ENCODE measurements around the gene ZDHHC14. TPM values are rescaled to one million over a fixed set of nuclear protein-coding genes. Genes with fewer than 3 reads are reported as not detected.

The ZDHHC14 gene
- total RNA-seq, 1 donor from 2014 or later: 14.5 TPM

DNA sequence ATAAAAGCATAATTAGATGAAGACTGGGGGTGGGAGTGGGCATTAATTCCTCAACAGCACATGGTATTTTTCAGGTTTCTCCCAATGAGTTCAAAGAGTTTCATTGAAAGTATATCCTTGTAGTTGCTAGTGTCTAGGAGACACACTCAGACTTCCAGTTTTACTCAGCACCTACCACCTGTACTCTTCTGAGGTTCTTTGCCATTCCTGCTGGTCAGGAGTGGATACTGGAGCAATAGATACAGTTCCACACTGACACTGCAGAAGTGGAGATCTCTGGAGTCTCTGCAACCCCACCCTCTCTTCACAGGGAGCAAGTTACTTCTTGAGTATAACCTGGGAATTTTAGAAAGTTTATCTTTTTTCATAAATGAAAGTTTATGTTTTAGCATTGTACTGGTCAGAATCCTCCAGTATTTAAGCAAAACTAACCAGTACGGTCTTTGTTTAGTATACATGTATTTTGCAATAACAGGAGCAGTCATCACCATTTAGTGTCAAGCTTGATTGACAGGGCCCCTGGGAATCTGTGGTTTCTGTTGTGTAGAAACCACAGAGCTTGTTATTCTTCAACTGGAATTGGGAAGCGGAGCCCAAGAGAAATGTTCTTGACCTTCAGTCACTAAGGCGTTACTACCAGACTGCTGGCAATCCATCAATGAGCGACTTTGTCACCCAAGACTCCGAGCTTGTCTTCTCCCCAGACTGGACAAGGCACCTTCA lies 148.1 kb downstream of the ZDHHC14 start:
- no peak overlapping the region for H3K4me3 ChIP-seq
- no peak overlapping the region for H3K27ac ChIP-seq
- no peaks in the 10 kb centered on the region for H3K27me3 ChIP-seq
- no peak for DNase-seq (ENCODE audit: low spot score in 2 of 2)
- H3K4me1 ChIP-seq: peaks cover 4 to 11% of the 10 kb centered on the region in 2 donors
- H3K9me3 ChIP-seq: no peaks in the 10 kb centered on the region
- H3K36me3 ChIP-seq: no peaks in the 10 kb centered on the region
- intact Hi-C loops (cut with DNase I): no loop called here
- TF ChIP-seq, protein P1, sequence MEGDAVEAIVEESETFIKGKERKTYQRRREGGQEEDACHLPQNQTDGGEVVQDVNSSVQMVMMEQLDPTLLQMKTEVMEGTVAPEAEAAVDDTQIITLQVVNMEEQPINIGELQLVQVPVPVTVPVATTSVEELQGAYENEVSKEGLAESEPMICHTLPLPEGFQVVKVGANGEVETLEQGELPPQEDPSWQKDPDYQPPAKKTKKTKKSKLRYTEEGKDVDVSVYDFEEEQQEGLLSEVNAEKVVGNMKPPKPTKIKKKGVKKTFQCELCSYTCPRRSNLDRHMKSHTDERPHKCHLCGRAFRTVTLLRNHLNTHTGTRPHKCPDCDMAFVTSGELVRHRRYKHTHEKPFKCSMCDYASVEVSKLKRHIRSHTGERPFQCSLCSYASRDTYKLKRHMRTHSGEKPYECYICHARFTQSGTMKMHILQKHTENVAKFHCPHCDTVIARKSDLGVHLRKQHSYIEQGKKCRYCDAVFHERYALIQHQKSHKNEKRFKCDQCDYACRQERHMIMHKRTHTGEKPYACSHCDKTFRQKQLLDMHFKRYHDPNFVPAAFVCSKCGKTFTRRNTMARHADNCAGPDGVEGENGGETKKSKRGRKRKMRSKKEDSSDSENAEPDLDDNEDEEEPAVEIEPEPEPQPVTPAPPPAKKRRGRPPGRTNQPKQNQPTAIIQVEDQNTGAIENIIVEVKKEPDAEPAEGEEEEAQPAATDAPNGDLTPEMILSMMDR (IDR thresholded peaks at IDR 0.05): no peak

DNA sequence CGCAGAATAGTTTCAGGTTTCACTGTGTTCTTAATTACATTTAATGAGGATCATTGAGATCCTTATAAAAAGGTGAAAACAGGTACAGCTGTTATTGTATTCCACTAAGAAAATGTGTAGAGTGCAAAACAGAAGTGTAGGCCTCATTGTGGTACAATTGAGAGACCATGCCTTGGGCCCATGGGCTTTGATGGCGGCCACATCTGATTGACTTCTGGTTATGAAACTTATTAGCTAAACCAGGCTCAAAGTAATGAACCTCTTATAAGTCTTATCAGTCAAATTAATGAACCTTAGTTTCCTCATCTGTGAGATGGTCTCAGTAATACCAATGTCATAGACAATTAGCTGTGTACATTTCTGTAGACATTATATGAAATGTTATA lies 148.7 kb downstream of the ZDHHC14 start:
- Histone ChIP-seq H3K9me3 (no peaks in the 10 kb centered on the region), H3K4me1 (peaks cover 4 to 11% of the 10 kb centered on the region in 2 donors), H3K36me3 (no peaks in the 10 kb centered on the region), H3K4me3 (no peak overlapping the region), H3K27ac (no peak overlapping the region), H3K27me3 (no peaks in the 10 kb centered on the region)
- intact Hi-C loops (cut with DNase I): loop anchor here (5.0 kb wide), 1 partner anchor 147 kb away; the partner anchor contains the start of gene ZDHHC14
- TF ChIP-seq, protein P1 (IDR thresholded peaks at IDR 0.05): no peak
- DNase-seq (ENCODE audit: low spot score in 2 of 2): no peak

DNA sequence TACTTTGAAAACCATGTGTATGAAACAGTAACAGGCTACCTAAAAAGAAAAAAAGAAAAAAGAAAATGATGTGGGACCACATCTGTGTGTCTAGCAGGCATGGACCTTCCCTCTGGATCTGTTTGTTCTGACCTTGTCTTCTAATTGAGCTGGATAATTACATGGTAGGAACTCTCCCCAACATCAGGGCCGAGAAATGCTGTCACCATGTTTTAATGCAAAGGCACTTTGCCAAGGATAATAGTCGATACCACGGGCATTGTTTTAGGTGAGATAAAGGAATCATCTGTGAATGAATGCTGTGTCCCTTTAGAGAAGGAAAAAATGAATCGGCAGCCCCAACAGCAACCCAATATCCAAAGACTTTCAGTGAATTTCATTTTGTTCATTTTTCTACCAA lies 149.1 kb downstream of the ZDHHC14 start:
- Histone ChIP-seq H3K4me1 (peaks cover 4 to 11% of the 10 kb centered on the region in 2 donors), H3K36me3 (no peaks in the 10 kb centered on the region), H3K4me3 (no peak overlapping the region), H3K27ac (no peak overlapping the region), H3K27me3 (no peaks in the 10 kb centered on the region), H3K9me3 (no peaks in the 10 kb centered on the region)
- TF ChIP-seq, protein P1 (IDR thresholded peaks at IDR 0.05): no peak
- intact Hi-C loops (cut with DNase I): loop anchor here (5.0 kb wide), 1 partner anchor 148 kb away; the partner anchor contains the start of gene ZDHHC14
- DNase-seq (ENCODE audit: low spot score in 2 of 2): no peak

DNA sequence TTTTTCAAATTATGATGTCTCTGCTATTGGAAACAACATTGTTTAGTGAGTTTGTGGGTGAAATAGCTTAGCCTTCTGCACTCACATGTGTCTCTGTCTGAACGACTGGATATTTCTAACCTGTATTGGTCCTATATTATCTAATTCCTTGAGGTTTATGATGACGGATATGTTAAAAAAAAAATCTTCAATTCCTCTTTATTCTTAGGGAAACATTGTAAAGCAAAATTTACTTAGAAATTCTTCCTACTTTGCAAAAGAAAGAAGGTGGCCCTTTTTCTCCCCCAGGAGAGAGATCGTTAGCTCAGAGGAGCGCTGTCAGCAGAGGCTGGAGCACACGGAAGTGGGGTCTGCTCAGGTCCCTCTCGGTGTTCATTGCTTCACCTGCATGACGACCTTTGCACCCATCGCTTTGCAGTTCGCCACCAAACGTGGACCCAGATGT lies 149.8 kb downstream of the ZDHHC14 start:
- intact Hi-C loops (cut with DNase I): loop anchor here (5.0 kb wide), 1 partner anchor 148 kb away; the partner anchor contains the start of gene ZDHHC14

DNA sequence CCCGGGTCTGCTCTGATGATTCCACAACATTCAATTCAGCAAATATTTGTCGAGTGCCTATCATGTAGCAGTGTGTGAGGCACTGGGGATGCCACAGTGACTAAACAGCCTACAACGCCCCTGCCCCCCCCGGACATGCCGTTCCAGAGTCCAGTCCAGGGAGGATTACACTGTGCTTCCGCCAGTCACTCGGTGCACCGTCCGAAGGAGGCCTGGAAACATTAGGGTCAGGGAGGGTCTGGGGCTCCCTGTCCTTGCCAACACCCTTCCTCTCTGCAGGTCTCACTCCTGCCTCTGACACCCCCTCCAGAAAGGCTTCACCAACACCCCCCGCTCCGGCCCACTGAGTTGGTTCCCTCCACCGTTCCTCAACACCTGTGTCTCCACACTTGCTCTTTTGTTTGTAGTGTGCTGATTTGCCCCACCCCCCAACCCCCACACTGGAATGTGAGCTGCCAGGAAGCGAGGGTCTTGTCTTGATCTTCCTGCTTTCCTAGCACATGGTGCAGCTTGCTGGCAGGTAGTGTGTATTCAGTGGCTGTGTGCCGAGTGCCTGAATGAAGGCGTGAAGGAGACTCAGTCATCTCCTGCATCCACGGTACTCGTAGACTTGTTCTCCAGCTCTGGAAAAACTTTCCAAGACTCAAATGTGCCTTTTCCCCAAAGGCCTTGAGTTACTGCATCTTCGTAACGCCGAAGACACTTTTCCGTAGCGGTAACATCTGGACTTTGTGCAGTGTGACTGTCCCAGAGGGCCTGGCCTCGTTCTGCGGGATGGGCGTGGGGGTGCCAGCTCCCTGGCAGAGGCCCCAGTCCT lies 150.4 kb downstream of the ZDHHC14 start:
- peaks cover 4 to 17% of the 10 kb centered on the region in 2 donors for H3K4me1 ChIP-seq
- no peaks in the 10 kb centered on the region for H3K36me3 ChIP-seq
- H3K4me3 ChIP-seq: no peak overlapping the region
- TF ChIP-seq, protein P1 (IDR thresholded peaks at IDR 0.05): no peak
- H3K27me3 ChIP-seq: no peaks in the 10 kb centered on the region
- intact Hi-C loops (cut with DNase I): loop anchor here (5.0 kb wide), 1 partner anchor 149 kb away; the partner anchor contains the start of gene ZDHHC14
- no peaks in the 10 kb centered on the region for H3K9me3 ChIP-seq
- H3K27ac ChIP-seq: no peak overlapping the region
- DNase-seq (ENCODE audit: low spot score in 2 of 2): no peak

More for the DNA sequence above, 149.8 kb downstream of the ZDHHC14 start:
- no peak for DNase-seq (ENCODE audit: low spot score in 2 of 2)
- no peak overlapping the region for H3K27ac ChIP-seq
- H3K4me3 ChIP-seq: no peak overlapping the region
- H3K27me3 ChIP-seq: no peaks in the 10 kb centered on the region
- peaks cover 4 to 17% of the 10 kb centered on the region in 2 donors for H3K4me1 ChIP-seq
- no peaks in the 10 kb centered on the region for H3K9me3 ChIP-seq
- TF ChIP-seq, protein P1 (IDR thresholded peaks at IDR 0.05): no peak
- H3K36me3 ChIP-seq: no peaks in the 10 kb centered on the region

Measured in ascending aorta (tissue), 2 donors.